GDM1 (cell line): Measurements from ENCODE around the gene NDUFS5.
"Not testable (repeated sequence)": the region's sequence is repeated elsewhere in the genome, so short reads cannot be mapped to it uniquely, and the experiment has no call there.

ENCODE experiments used
- DNase-seq: peaks from one replicate; lab custom pipeline; 2025; lab: John Stamatoyannopoulos, UW

Gene NDUFS5

GRCh38 chr1:39063775-39064174 lies 37.6 kb downstream of the NDUFS5 start:
- DNase-seq = no peak

DNA sequence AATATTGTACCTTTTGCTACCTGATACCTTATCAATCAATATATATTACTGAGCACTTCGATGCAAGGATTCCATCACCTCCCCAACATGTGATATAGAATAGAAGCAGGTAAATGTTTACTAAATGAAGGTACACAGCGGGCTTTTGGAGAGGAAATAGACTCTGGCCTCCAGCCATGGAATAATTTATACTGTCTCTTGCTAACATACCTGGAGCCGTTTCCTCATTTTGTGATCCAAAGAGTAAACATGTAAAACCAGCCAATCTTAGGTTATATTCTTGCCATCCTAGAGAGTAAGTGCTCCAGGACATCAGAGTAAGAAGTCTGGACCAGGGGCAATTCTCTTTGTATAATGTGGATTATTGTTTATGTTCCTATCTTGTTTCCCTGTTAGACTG lies 39.4 kb downstream of the NDUFS5 start:
- no peak for DNase-seq

DNA sequence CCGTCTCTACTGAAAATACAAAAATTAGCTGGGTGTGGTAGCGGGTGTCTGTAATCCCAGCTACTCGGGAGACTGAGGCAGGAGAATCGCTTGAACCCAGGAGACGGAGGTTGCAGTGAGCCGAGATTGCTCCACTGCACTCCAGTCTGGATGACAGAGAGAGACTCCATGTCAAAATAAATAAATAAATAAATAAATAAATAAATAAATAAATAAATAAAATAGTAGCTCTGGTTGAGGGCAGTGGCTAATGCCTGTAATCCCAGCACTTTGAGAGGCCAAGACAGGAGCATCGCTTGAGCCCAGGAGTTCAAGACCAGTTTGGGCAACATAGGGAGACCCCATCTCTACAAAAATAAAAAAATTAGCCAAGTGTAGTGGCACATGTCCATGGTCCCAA lies 42.1 kb downstream of the NDUFS5 start:
- DNase-seq = not testable (repeated sequence)

DNA sequence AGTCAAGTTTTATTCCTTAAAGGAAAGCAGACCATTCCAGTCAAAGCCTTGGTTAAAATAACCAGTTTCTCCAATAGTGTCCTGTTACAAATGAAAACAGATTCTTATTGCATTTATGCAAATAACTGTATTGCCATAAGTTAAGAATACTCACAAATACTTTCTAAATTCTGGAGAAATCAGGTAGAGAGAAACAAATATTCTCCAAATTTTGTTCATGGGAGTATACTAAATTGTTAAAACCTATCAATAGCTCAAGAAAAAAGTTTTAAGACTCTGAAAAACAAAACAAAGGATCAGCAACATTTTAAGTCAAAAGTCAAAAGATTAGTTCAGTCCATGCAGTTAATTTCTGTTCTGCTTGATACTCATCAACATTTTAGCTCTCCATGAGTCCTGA lies 45.4 kb downstream of the NDUFS5 start:
- DNase-seq = not testable (repeated sequence)

DNA sequence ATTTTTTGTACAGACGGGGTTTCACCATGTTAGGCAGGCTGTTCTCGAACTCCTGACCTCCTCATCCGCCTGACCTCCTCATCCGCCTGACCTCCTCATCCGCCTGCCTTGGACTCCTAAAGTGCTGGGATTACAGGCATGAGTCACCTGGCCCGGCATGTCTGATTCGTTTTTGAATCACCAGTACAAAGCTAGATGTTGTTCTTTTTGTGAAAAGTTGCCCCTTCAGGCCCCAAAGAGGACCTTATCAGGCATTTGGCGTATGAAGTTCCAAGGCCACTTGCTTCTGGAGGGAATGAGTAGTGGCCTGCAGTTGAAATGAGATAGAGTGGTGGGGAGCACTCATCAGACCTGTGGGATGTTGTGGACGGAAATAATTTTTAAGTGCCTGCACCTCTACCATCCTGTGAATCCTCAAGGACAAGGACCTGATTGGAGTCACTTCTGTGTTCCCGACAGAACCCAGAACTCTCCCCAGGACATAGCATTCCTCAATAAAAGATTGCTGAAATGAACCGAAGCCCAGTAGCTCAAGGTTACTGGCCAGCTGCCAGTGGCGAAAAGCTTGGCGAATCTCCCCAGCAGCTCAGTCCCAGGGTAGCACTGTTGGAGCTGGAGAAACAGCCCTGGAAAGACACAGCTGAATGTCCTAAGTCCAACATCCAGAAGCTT lies 50.1 kb downstream of the NDUFS5 start:
- no peak for DNase-seq

GRCh38 chr1:39076799-39077148 lies 50.6 kb downstream of the NDUFS5 start:
- DNase-seq = no peak

- no peak for DNase-seq
Observed at GRCh38 chr1:39080269-39080826, 54.2 kb downstream of the NDUFS5 start.

DNA sequence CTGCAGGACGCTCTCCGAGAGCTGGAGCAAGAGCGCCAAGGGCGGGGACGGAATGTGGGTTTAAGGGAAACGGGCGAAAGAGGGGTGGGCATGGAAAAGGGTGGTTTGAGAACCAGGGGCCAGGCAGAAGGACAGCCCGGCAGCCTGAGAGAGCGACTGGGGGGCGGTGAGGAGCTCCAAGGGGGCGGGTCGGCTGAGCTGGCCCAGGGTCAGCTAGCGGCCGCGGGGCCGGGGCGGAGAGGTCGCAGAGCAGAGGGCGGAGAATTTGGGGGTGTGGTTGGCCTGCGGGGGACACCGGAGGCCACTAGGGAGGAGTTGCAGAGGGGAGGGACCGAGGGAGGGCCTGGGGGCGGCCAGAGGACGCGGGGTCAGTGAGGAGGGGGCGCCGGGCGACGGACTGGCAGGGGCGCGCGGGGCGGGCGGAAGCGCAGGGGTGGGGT lies 54.7 kb downstream of the NDUFS5 start:
- no peak for DNase-seq

GRCh38 chr1:39081271-39082009 lies 55.3 kb downstream of the NDUFS5 start:
- no peak for DNase-seq

DNA sequence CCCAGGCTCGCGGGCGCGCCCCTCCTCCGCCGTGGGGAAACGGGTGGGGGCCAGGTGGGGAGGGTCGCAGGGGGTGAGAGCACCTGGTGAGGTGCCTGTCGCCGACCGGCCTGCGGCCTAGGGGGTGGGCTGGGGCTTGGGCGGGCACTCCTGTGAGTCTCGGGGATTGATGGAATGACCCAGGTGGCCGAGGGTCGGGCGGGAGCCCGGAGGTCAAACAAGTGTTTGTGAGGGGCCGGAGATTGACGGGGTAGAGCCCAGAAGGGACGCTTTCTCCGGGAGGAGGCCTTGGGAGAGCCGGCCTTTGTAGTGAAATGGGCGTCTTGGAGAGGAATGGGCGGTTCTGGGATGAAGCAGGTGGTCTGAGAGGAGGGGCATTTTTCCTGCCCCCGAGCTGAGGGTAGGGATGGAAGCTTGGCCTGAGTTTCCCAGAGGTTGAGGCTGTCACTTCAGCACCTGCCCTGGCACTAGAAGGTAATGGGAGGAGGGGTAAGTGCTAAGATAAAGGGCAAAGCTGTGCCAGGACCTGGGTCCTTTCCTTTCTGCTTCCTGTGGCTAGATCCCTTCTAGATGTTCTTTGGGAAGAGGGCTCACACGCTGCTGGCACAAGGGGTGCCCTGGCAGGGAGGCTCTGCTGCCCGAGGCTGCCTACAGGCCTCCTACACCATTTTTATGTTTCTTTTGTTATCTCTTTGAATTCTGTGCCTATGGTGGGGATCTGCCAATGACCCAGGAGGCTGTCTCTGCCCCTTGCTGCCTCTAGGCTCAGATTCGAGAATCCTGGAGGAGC lies 56.1 kb downstream of the NDUFS5 start:
- no peak for DNase-seq

DNA sequence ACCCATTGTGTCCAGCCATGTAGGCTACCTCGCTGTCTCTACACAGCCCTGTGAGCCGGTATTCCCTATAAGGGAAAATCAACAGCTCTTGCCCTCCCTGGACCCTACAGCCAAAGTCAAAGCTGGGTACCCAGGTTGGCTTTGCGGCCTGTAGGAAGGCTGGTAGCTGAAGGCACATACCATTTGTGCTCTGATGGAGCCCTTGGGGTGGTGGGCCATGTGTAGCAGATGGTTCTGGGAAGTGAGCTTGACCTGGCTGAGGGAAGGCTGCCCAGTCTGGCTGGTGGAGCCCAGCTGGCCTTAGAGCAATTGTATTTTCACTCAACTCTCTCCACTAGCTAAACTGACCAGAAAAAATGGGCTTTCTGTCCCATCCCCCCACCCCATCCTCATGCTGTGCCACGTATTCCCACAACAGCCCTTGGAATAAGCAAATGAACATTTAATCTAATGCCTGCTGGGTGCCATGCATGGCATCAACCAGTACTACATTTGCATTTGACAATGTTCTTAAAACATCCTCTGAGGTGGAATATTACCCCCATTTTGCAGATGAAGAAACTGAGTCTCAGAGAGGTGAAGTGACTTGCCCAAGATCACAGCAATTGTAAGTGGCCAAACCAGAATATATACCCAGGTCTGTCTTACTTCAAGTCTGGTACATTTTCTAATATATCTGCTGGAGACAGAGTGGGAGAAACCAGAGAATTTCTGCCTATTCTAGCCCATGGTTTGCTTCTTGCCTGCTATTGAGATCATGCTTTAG lies 56.8 kb downstream of the NDUFS5 start:
- DNase-seq = no peak

DNA sequence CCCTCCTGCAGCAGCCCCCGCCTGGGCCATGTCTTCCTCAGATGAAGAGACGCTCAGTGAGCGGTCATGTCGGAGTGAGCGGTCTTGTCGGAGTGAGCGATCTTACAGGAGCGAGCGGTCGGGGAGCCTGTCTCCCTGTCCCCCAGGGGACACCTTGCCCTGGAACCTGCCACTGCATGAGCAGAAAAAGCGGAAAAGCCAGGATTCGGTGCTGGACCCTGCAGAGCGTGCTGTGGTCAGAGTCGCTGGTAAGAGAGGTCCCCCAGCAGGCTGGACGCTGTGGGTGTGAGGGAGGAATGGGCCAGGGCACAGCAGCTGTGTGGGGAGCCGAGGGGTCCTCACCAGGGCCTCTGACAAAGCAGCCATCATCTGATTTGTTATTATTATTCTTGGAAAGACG lies 58.0 kb downstream of the NDUFS5 start:
- DNase-seq = no peak
